Psoas muscle (tissue), 8 donors: Measurements from ENCODE around the gene PLCD4. TPM values are rescaled to one million over a fixed set of nuclear protein-coding genes. Genes with fewer than 3 reads are reported as not detected.
A peak's percentile ranks its signal among the peaks of the same experiment; 100 is the strongest.

ENCODE experiments used
- ATAC-seq, 4 donors: fragments of 200-7000 bp; cut with Tn5 transposase; one replicate each; pipeline ENCODE4 v1.9.1; 2020; ENCODE audit warnings: moderate library complexity in 3 of 4, mild to moderate bottlenecking in 2 of 4
- DNase-seq, 2 donors: peaks; one replicate each; pipeline ENCODE4 v3.0.0-alpha.2; 2020
- H3K27ac ChIP-seq: fragments of 200-600 bp; one replicate; pipeline ENCODE4 v1.8.0; 2022
- H3K27me3 ChIP-seq, 3 donors: fragments of 200-600 bp in 1 of 3; one replicate each; pipeline versions ENCODE4 v1.6.1 to v1.8.0; 2013 to 2022; ENCODE audit warnings: low read length in 2 of 3, mild to moderate bottlenecking in 2 of 3, moderate library complexity in 1 of 3; ENCODE audit not compliant: insufficient read depth in 3 of 3
- H3K36me3 ChIP-seq, 2 donors: fragments of 200-600 bp in 1 of 2; one replicate each; pipeline versions ENCODE4 v1.6.1 to v1.8.0; 2013 to 2022; ENCODE audit warnings: low read depth in 1 of 2, mild to moderate bottlenecking in 1 of 2, moderate library complexity in 1 of 2; ENCODE audit not compliant: insufficient read depth in 1 of 2
- H3K4me1 ChIP-seq: fragments of 200-600 bp; one replicate; pipeline ENCODE4 v1.8.0; 2022
- H3K4me3 ChIP-seq: fragments of 200-600 bp; one replicate; pipeline ENCODE4 v1.8.0; 2022; ENCODE audit warnings: mild to moderate bottlenecking
- H3K9me3 ChIP-seq: fragments of 200-600 bp; one replicate; pipeline ENCODE4 v1.8.0; 2022
- CTCF ChIP-seq: fragments of 200-600 bp; IDR thresholded peaks from one replicate; pipeline ENCODE4 v1.8.0; 2022; ENCODE audit warnings: antibody characterized with exemption
- WGBS, 3 donors: extraction: QIAGEN DNeasy Blood & Tissue Kit; methylation state at CpG; one replicate each; pipeline versions ENCODE4 v1.1.6 to v1.1.7; 2013; 5-methylcytosine and 5-hydroxymethylcytosine counted together
- intact Hi-C, 2 donors: fragments of 100-400 bp; cut with DNase I; formaldehyde crosslinking; loops; one replicate each; pipeline versions ENCODE4 v1.11.0 to v1.14.2; 2022
- polyA plus RNA-seq, 3 donors: library from polyadenylated mRNA; stranded (reverse); fragments of 200-250 nt; gene quantifications; one replicate each; pipeline ENCODE4 v1.2.3, GENCODE V29; 2013
- total RNA-seq, 4 donors: library from RNA; stranded (reverse); fragmentation: NEBNext Ultra II Directional in 2 of 4; extraction: Animal tissue kit (Norgen Biotek cat#: 25700) in 2 of 4; gene quantifications; one replicate each; pipeline versions ENCODE4 v1.2.1 to v1.2.4, GENCODE V29; 2021 to 2023
- donor health status: healthy with polysubstance abuse.
- donor health status: DM: no; HTN: no; CAD: no; lungs with moderate emphysema.
- donor health status: Bipolar disorder and iron deficiency.
- donor health status: healthy.
- donor health status: DM: yes; HTN: yes; CAD: no.
- donor health status: DM: no; HTN: no; CAD: no.
- donor health status: DM: no; HTN: no; CAD: no.
- donor health status: DM: yes; HTN: yes; CAD: no.

Gene PLCD4
- total and polyA plus RNA-seq, 7 donors: 1.4 to 85.2 (median 38.0) TPM

GRCh38 chr2:218658671-218659257 lies 51.1 kb downstream of the PLCD4 start:
- Histone ChIP-seq H3K4me3 (peak overlapping the region; percentile 95), H3K4me1 (peaks cover 50% of the 10 kb centered on the region), H3K36me3 (peaks cover 0 to 71% of the 10 kb centered on the region in 2 donors), H3K27ac (peak overlapping the region; percentile 84), H3K27me3 (no peaks in the 10 kb centered on the region), H3K9me3 (no peaks in the 10 kb centered on the region)
- no peak for TF ChIP-seq CTCF
- WGBS, 3 donors: 3 to 5% (median 4%) methylated on average over 27 of the region's 27 CpGs
- intact Hi-C loops: loop anchor here in 1 of 2 donors (5.0 kb wide), 3 partner anchors 51 to 251 kb away; partner anchors contain the start of gene PLCD4
- ATAC-seq (no peak), DNase-seq (no peak)

GRCh38 chr2:218659258-218659987 lies 51.7 kb downstream of the PLCD4 start, which contains the start of the genes BCS1L and ZNF142:
Gene BCS1L, plus strand, starts transcription at chr2:218659683. Its CDS starts 1,305 bp downstream, at chr2:218660988.
Gene ZNF142, minus strand, starts transcription at chr2:218659623. Its CDS starts 3,194 bp downstream, at chr2:218656429.
- H3K4me3 ChIP-seq: peak within 1 kb of the TSS; percentile 95
- H3K9me3 ChIP-seq: no peaks in the 10 kb centered on the region
- H3K36me3 ChIP-seq: peaks cover 0 to 71% of the 10 kb centered on the region in 2 donors
- ATAC-seq (peak; percentile 82 to 88 (median 85)), DNase-seq (peak; percentile 93 to 95)
- peak within 1 kb of the TSS; percentile 84 for H3K27ac ChIP-seq
- H3K4me1 ChIP-seq: peaks cover 48% of the 10 kb centered on the region
- no peak for TF ChIP-seq CTCF
- 0 to 1% (median 1%) methylated on average over 48 to 49 of the region's 49 CpGs for WGBS, 3 donors
- intact Hi-C loops: loop anchor here in 1 of 2 donors (5.0 kb wide), 3 partner anchors 52 to 252 kb away; partner anchors contain the start of gene PLCD4
- no peaks in the 10 kb centered on the region for H3K27me3 ChIP-seq

- 13 to 18% (median 13%) methylated on average over 8 of the region's 8 CpGs for WGBS, 3 donors
- Histone ChIP-seq H3K9me3 (no peaks in the 10 kb centered on the region), H3K4me3 (peak overlapping the region; percentile 95), H3K4me1 (peaks cover 42% of the 10 kb centered on the region), H3K27me3 (no peaks in the 10 kb centered on the region), H3K36me3 (peaks cover 0 to 71% of the 10 kb centered on the region in 2 donors), H3K27ac (peak overlapping the region; percentile 84)
- intact Hi-C loops: loop anchor here (5.0 to 10.0 kb wide), 5 partner anchors 53 to 365 kb away; partner anchors contain the start of genes PLCD4 (in 1 of the 2) and TMBIM1 (in 1 of the 2)
- ATAC-seq (no peak), DNase-seq (no peak)
- no peak for TF ChIP-seq CTCF
Observed at GRCh38 chr2:218659988-218660358, 52.3 kb downstream of the PLCD4 start.

GRCh38 chr2:218662377-218662776 lies 54.7 kb downstream of the PLCD4 start:
- Histone ChIP-seq H3K4me1 (peaks cover 22% of the 10 kb centered on the region), H3K4me3 (no peak overlapping the region), H3K36me3 (peaks cover 4 to 75% of the 10 kb centered on the region in 2 donors), H3K9me3 (no peaks in the 10 kb centered on the region), H3K27me3 (no peaks in the 10 kb centered on the region), H3K27ac (no peak overlapping the region)
- 77 to 82% (median 80%) methylated on average over 7 of the region's 7 CpGs for WGBS, 3 donors
- ATAC-seq (no peak), DNase-seq (no peak)
- no peak for TF ChIP-seq CTCF
- intact Hi-C loops: loop anchor here (10.0 kb wide), 2 partner anchors 258 to 368 kb away; partner anchors contain the start of gene TMBIM1 (in 1 of the 2)
